Stomach smooth muscle (tissue), 2 donors: ENCODE data around the gene C3AR1.
"Not testable (repeated sequence)": the region's sequence is repeated elsewhere in the genome, so short reads cannot be mapped to it uniquely, and the experiment has no call there.

Experiments
- H3K27ac ChIP-seq: one replicate; pipeline ENCODE4 v1.7.0; 2013; ENCODE audit warnings: mild to moderate bottlenecking, low read length, inconsistent platforms
- H3K27me3 ChIP-seq, 2 donors: one replicate each; pipeline ENCODE4 v1.7.0; 2013; ENCODE audit warnings: low read length in 2 of 2; ENCODE audit not compliant: insufficient read depth in 2 of 2, control insufficient read depth in 1 of 2
- H3K36me3 ChIP-seq, 2 donors: one replicate each; pipeline ENCODE4 v1.7.0; 2013; ENCODE audit warnings: low read length in 2 of 2; ENCODE audit not compliant: control insufficient read depth in 2 of 2, insufficient read depth in 2 of 2
- H3K4me1 ChIP-seq: one replicate; pipeline ENCODE4 v1.7.0; 2013; ENCODE audit warnings: low read length; ENCODE audit not compliant: control insufficient read depth, insufficient read depth
- H3K4me3 ChIP-seq, 2 donors: one replicate each; pipeline ENCODE4 v1.7.0; 2013; ENCODE audit warnings: low read length in 2 of 2
- H3K9ac ChIP-seq, 2 donors: one replicate each; pipeline ENCODE4 v1.7.0; 2013; ENCODE audit warnings: low read length in 2 of 2, mild to moderate bottlenecking in 1 of 2
- H3K9me3 ChIP-seq, 2 donors: one replicate each; pipeline ENCODE4 v1.7.0; 2013; ENCODE audit warnings: low read length in 2 of 2; ENCODE audit not compliant: control insufficient read depth in 2 of 2
- donor health status: healthy.
- donor health status: Pancreatic carcinoma.

The C3AR1 gene

DNA sequence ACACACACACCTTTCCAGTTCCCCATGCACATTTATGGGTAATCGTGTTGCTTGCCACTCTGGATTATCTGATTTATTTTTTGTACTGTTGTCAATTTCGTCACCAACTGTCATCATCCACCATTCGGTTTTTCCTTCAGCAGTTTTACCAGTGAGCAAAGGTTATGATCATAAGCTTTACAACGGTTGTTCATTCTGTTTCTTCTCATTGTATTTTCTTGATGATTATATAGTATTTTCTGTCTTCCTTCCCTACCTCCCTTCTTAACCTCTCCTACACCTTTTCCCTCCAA lies 16.6 kb upstream of the C3AR1 start:
- Histone ChIP-seq H3K9me3 (no peaks in the 10 kb centered on the region), H3K27ac (peak overlapping the region; percentile 94), H3K4me1 (peaks cover 11% of the 10 kb centered on the region), H3K36me3 (no peaks in the 10 kb centered on the region), H3K27me3 (no peaks in the 10 kb centered on the region), H3K4me3 (peak overlapping the region; percentile 91 to 98), H3K9ac (peak overlapping the region; percentile 92 to 99)

DNA sequence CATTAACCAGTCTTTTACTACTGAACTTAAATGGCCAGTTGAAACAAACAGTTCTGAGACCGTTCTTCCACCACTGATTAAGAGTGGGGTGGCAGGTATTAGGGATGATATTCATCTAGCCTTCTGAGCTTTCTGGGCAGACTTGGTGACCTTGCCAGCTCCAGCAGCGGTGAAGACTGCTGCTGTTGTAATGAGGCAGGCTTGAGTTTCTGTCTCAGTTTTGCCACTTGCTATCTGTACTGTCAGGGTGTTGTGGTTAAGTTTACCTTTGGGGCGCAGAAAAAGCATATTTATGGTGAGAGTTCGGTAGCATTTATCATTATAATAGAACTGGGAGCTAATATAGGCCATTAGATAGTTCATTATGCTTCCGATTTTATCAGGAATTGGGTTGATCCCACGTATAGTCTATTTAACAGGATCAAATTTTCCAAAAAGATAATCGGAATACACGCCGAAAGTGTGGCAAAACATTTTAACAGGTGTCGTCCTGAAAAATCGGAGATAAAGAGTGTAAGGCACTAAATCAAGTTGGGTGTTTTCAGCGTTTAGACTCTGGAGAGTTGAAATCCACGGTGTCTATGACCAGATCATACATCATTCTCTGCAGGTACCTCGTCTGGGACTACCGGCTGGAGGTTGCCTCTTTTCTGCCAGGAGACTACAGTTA lies 15.2 kb upstream of the C3AR1 start:
- H3K9me3 ChIP-seq, result no peaks in the 10 kb centered on the region
- H3K27me3 ChIP-seq, result no peaks in the 10 kb centered on the region
- H3K27ac ChIP-seq, result peak overlapping the region; percentile 94
- H3K4me3 ChIP-seq, result peak overlapping the region; percentile 91 to 98
- H3K9ac ChIP-seq, result peak overlapping the region; percentile 92 to 99
- peaks cover 11% of the 10 kb centered on the region for H3K4me1 ChIP-seq
- H3K36me3 ChIP-seq, result no peaks in the 10 kb centered on the region

DNA sequence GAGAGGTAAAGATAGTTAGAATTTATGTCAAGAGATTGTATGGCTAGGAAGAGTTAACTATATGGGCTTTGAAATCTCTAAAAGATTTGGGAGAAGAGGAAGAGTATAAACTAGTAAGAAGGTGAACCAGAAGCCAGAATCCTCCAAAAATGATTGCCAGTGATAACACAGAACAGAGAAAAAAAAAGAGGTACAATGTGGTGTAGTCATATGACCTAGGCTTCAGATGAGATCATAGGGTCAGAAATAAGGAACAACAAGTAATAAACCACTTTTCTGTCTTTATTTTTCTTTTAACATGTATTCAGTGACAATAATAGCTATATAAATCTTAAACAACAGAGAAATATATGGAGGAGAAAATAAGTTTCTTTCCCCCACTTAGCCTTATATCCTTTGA lies 14.0 kb upstream of the C3AR1 start:
- Histone ChIP-seq H3K9ac (no peak overlapping the region), H3K4me1 (peaks cover 11% of the 10 kb centered on the region), H3K4me3 (no peak overlapping the region), H3K9me3 (no peaks in the 10 kb centered on the region), H3K36me3 (no peaks in the 10 kb centered on the region), H3K27me3 (peaks cover 0 to 2% of the 10 kb centered on the region in 2 donors), H3K27ac (no peak overlapping the region)

DNA sequence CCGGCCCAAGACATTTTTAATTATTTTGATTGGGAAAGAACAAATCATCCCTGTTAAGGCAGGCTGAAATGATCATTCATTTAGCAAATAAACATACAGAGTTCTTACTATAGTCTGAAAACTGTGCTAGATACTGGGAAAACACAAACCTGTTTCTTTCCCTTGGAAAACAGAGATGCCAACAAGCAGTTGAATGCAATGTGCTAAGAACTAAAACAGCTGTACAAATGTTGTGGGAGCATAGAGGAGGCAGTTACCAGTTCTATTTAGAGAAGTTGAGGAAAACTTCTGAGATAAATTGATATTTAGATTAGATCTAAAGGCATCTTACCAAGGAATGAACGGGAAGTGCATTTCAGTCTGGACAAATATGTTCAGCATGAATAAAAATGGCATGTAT lies 12.8 kb upstream of the C3AR1 start:
- no peak overlapping the region for H3K9ac ChIP-seq

DNA sequence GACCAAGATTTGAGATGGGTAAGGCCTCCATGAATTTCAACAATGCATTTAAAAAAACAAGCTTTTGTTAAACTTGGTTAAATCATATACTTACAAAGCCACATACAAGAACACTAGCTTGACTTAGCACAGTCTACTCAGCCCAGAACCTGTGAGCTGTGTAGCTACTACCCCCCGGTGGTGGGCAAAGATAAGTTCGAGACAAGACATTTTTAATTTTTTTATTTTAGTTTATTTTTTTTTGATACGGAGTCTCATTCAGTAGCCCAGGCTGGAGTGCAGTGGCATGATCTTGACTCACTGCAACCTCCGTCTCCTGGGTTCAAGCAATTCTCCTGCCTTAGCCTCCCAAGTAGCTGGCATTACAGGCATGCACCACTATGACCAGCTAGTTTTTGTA lies 12.2 kb upstream of the C3AR1 start:
- H3K9me3 ChIP-seq, result no peaks in the 10 kb centered on the region
- H3K36me3 ChIP-seq, result no peaks in the 10 kb centered on the region
- H3K4me1 ChIP-seq, result peaks cover 7% of the 10 kb centered on the region
- H3K4me3 ChIP-seq, result no peak overlapping the region
- no peak overlapping the region for H3K27ac ChIP-seq
- no peak overlapping the region for H3K9ac ChIP-seq
- H3K27me3 ChIP-seq, result peaks cover 0 to 2% of the 10 kb centered on the region in 2 donors

More for the DNA sequence above, 12.8 kb upstream of the C3AR1 start:
- peaks cover 8% of the 10 kb centered on the region for H3K4me1 ChIP-seq
- H3K9me3 ChIP-seq, result no peaks in the 10 kb centered on the region
- no peak overlapping the region for H3K4me3 ChIP-seq
- H3K36me3 ChIP-seq, result no peaks in the 10 kb centered on the region
- no peak overlapping the region for H3K27ac ChIP-seq
- peaks cover 0 to 2% of the 10 kb centered on the region in 2 donors for H3K27me3 ChIP-seq

DNA sequence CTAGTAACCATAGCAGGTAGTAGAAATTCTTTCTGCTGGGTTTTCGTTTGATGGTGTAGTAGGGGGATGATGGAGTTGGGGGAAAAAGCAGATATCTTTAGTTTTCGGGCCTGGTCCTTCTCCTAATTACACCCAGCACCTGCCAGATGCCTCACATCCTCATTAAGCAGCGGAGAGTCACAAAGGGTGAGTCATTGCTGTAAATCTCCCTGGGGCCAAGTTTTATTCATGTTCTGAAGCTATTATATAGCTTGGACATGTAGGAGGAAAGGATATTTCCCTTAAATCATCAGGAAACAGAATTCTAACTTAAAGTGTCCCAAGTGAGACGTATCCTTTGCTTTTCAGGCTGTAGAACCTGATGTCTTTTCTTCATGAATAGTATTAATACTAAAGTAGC lies 11.0 kb upstream of the C3AR1 start:
- H3K36me3 ChIP-seq, result no peaks in the 10 kb centered on the region
- no peak overlapping the region for H3K27ac ChIP-seq
- H3K4me3 ChIP-seq, result no peak overlapping the region
- peaks cover 0 to 2% of the 10 kb centered on the region in 2 donors for H3K27me3 ChIP-seq
- H3K9me3 ChIP-seq, result no peaks in the 10 kb centered on the region
- H3K9ac ChIP-seq, result no peak overlapping the region
- H3K4me1 ChIP-seq, result peaks cover 3% of the 10 kb centered on the region

DNA sequence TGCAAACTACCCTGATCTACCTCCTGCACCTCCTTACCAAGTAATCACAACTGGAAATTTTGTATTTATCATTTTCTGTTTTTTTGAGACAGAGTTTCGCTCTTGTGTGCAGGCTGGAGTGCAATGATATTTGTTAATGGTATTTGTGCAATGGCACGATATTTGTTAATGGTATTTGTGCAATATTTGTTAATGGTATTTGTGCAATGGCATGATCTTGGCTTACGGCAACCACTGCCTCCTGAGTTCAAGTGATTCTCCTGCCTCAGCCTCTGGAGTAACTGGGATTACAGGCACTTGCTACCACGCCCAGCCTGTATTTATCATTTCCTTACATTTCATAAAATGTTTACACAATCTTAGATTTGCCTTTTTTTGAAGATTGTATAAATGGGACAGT lies 10.2 kb upstream of the C3AR1 start:
- no peaks in the 10 kb centered on the region for H3K9me3 ChIP-seq
- H3K27me3 ChIP-seq, result peaks cover 0 to 2% of the 10 kb centered on the region in 2 donors
- H3K27ac ChIP-seq, result no peak overlapping the region
- H3K4me3 ChIP-seq, result no peak overlapping the region
- H3K36me3 ChIP-seq, result no peaks in the 10 kb centered on the region
- no peak overlapping the region for H3K9ac ChIP-seq
- H3K4me1 ChIP-seq, result peaks cover 3% of the 10 kb centered on the region

DNA sequence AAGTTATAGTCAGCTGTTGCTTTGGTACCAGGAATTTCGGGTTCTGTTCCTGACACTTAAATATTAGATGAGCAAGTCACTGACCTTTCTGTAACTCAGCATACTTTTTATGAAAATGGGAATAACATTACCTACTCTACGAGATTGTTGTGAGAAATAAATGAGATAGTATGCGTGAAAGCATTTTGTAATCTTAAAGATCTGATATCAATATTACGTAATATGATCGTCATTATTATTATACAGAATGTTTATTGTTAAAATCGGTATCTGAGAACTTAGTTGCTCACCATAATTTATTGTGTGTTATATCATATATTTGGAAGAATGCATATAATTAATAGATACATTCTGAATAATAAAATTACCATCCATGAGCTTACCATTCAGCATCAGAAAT lies 9.8 kb upstream of the C3AR1 start:
- no peaks in the 10 kb centered on the region for H3K36me3 ChIP-seq
- peaks cover 0 to 2% of the 10 kb centered on the region in 2 donors for H3K27me3 ChIP-seq

DNA sequence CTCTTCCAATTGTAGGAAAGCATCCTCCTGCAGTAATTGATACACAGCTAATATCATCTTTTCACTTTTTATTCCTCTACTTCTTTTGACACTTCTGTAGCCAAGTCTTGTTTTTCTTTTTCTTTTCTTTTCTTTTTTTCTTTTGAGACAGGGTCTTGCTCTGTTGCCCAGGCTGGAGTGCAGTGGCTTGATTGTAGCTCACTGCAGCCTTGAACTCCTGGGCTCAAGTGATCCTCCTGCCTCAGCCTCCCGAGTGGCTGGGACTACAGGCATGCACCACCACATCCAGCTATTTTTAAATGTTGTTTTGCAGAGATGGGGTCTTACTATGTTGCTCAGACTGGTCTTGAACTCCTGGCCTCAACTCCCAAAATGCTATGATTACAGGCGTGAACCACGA lies 5.7 kb upstream of the C3AR1 start:
- H3K9me3 ChIP-seq, H3K9ac ChIP-seq, H3K4me3 ChIP-seq, H3K36me3 ChIP-seq, H3K27ac ChIP-seq, H3K27me3 ChIP-seq, H3K4me1 ChIP-seq: not testable (repeated sequence)

More for the DNA sequence above, 9.8 kb upstream of the C3AR1 start:
- Histone ChIP-seq H3K9ac (no peak overlapping the region), H3K4me3 (no peak overlapping the region), H3K27ac (no peak overlapping the region), H3K9me3 (no peaks in the 10 kb centered on the region), H3K4me1 (no peaks in the 10 kb centered on the region)

DNA sequence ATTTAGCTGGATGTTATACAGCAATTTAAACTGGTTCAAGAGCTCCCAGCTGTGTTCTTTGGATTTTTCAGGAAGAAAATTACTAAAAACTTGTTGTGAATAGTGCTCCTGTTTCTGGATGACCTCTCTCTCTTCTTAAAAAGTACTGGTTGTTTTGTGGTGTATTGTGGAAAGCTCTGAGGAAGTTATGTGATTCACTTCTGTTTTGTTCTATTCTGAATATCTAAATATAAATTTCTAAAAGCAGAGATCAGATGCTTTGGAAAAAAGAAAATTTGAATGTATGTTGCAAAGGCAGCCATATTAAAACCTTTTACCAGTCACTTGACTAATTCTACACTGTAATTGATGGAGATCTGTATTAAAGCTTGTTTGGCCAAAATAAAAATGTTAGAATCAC lies 3.4 kb upstream of the C3AR1 start:
- H3K4me3 ChIP-seq, result no peak overlapping the region
- H3K36me3 ChIP-seq, result no peaks in the 10 kb centered on the region
- no peaks in the 10 kb centered on the region for H3K9me3 ChIP-seq
- no peak overlapping the region for H3K27ac ChIP-seq
- no peaks in the 10 kb centered on the region for H3K4me1 ChIP-seq
- no peak overlapping the region for H3K9ac ChIP-seq
- H3K27me3 ChIP-seq, result no peaks in the 10 kb centered on the region

DNA sequence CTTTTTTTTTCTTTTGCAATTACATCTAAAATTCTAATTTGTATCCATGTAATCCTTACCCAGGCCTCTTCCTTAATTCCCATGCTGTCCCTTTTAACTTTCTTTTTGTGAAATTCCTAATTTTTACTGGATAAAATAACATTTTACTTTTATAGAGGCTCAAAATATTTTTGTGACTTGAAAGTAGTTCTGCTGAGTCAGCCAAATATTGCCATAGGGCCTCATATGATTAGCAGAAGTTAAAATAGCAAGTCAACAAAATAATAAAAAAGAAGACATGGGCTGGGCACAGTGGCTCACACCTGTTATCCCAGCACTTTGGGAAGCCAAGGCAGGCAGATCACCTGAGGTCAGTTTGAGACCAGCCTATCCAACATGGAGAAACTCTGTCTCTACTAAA lies 2.0 kb downstream of the C3AR1 start:
- Histone ChIP-seq H3K36me3 (no peaks in the 10 kb centered on the region), H3K27ac (no peak overlapping the region), H3K4me3 (no peak overlapping the region)

More for the DNA sequence above, 2.0 kb downstream of the C3AR1 start:
- no peaks in the 10 kb centered on the region for H3K4me1 ChIP-seq
- no peaks in the 10 kb centered on the region for H3K27me3 ChIP-seq
- no peak overlapping the region for H3K9ac ChIP-seq
- H3K9me3 ChIP-seq, result no peaks in the 10 kb centered on the region
